ENCODE data around the gene CDKN2B.

GRCh38 chr9:21958833-21959232 lies 50.3 kb downstream of the CDKN2B start:
- TF ChIP-seq EZH2 (IDR thresholded peaks at IDR 0.05) (no peak), CTCF (IDR thresholded peaks at IDR 0.05 in 2 of 3, conservative IDR thresholded peaks at IDR 0.05 in 1 of 3; ENCODE audit: borderline replicate concordance in 1 of 3, insufficient read depth in 1 of 3, low read depth in 2 of 3, low read length in 2 of 3) (no peak)
